ENCODE results near the gene RNF123. TPM values are rescaled to one million over a fixed set of nuclear protein-coding genes. Genes with fewer than 3 reads are reported as not detected.

The RNF123 gene
- total RNA-seq, 1 donor from 2014 or later: 40.1 TPM

DNA sequence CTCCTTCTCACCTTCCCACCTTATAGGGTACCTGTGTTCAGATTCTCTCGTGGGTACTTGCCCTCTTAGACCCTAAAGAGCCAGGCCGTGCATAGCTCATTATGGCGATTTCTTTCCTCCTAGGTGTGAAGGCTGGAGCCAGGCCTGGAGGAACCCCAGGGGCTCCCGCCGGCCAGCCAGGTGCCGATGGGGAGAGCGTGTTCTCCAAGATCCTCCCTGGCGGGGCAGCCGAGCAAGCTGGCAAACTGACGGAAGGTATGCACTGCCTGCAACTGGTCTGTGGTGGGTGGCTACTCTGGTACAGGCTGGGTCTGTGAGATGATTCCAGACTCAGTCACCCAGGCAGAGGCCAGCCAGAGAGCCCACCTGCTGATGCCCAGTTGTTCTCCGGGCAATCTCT lies 25.1 kb upstream of the RNF123 start:
- Mint-ChIP-seq H3K4me3 (ENCODE audit: unreplicated experiment) (no peak overlapping the region), H3K36me3 (ENCODE audit: low read depth) (no peaks in the 10 kb centered on the region), H3K27ac (ENCODE audit: unreplicated experiment) (no peak overlapping the region), H3K4me1 (ENCODE audit: low read depth) (peaks cover 18% of the 10 kb centered on the region), H3K9me3 (ENCODE audit: low read depth) (no peaks in the 10 kb centered on the region), H3K27me3 (ENCODE audit: low read depth) (no peaks in the 10 kb centered on the region)
- no peak for DNase-seq (ENCODE audit: low spot score)
- TF ChIP-seq CTCF (IDR thresholded peaks at IDR 0.05): no peak

- DNase-seq (ENCODE audit: low spot score): no peak
- peaks cover 18% of the 10 kb centered on the region for H3K4me1 Mint-ChIP-seq (ENCODE audit: low read depth)
- H3K4me3 Mint-ChIP-seq (ENCODE audit: unreplicated experiment): no peak overlapping the region
- H3K36me3 Mint-ChIP-seq (ENCODE audit: low read depth): no peaks in the 10 kb centered on the region
- no peak for TF ChIP-seq CTCF (IDR thresholded peaks at IDR 0.05)
- H3K27ac Mint-ChIP-seq (ENCODE audit: unreplicated experiment): no peak overlapping the region
- H3K27me3 Mint-ChIP-seq (ENCODE audit: low read depth): no peaks in the 10 kb centered on the region
- no peaks in the 10 kb centered on the region for H3K9me3 Mint-ChIP-seq (ENCODE audit: low read depth)
Observed at GRCh38 chr3:49665822-49666519, 23.4 kb upstream of the RNF123 start.

DNA sequence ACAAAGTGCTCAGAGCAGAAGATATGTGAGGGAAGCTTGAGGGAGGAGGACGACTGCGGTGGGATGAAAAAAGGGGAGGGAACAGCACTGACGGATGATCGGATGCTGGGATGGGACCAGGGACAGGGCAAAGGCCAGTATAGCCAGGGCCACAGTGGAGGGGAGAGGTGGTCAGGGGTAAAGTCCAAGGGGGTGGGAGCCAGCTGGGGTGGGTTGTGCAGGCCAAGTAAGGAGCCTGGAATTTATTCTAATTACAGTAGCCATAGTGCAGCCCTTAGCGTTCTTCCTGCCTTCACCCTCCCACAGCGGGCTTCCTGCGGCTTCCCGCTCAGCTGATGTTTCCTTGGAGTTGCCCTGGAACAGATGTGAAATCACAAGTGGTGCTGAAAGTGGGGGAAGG lies 22.8 kb upstream of the RNF123 start:
- Mint-ChIP-seq H3K36me3 (ENCODE audit: low read depth) (no peaks in the 10 kb centered on the region), H3K9me3 (ENCODE audit: low read depth) (no peaks in the 10 kb centered on the region), H3K4me1 (ENCODE audit: low read depth) (peaks cover 18% of the 10 kb centered on the region), H3K27ac (ENCODE audit: unreplicated experiment) (no peak overlapping the region), H3K4me3 (ENCODE audit: unreplicated experiment) (no peak overlapping the region), H3K27me3 (ENCODE audit: low read depth) (no peaks in the 10 kb centered on the region)
- no peak for DNase-seq (ENCODE audit: low spot score)
- no peak for TF ChIP-seq CTCF (IDR thresholded peaks at IDR 0.05)

GRCh38 chr3:49667701-49668413 lies 21.5 kb upstream of the RNF123 start:
- Mint-ChIP-seq H3K9me3 (ENCODE audit: low read depth) (no peaks in the 10 kb centered on the region), H3K36me3 (ENCODE audit: low read depth) (no peaks in the 10 kb centered on the region), H3K27ac (ENCODE audit: unreplicated experiment) (peak overlapping the region; percentile 12), H3K27me3 (ENCODE audit: low read depth) (no peaks in the 10 kb centered on the region), H3K4me1 (ENCODE audit: low read depth) (peaks cover 18% of the 10 kb centered on the region), H3K4me3 (ENCODE audit: unreplicated experiment) (no peak overlapping the region)
- DNase-seq (ENCODE audit: low spot score): no peak
- no peak for TF ChIP-seq CTCF (IDR thresholded peaks at IDR 0.05)

DNA sequence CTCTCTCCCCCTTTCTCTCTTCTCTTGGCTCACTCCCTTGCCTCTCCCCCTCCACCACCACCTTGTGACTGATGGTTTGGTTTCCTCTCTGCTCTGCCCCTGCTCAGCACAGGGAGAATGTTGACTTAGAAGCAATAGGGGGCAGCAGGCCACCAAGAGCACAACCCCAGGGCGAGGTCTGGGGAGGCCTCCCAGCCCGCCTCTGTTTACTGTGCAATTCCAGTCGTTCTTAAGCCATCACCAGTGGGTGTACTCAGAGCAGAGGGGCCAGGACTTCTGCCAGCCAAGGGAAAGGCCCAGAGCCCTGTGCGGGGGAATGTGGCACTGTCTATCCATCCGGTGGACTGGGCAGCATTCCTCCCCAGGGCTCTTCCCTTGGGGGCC lies 21.0 kb upstream of the RNF123 start:
- Mint-ChIP-seq H3K4me1 (ENCODE audit: low read depth) (peaks cover 23% of the 10 kb centered on the region), H3K4me3 (ENCODE audit: unreplicated experiment) (no peak overlapping the region), H3K36me3 (ENCODE audit: low read depth) (no peaks in the 10 kb centered on the region), H3K27me3 (ENCODE audit: low read depth) (no peaks in the 10 kb centered on the region), H3K9me3 (ENCODE audit: low read depth) (no peaks in the 10 kb centered on the region), H3K27ac (ENCODE audit: unreplicated experiment) (peak overlapping the region; percentile 12)
- no peak for DNase-seq (ENCODE audit: low spot score)
- TF ChIP-seq CTCF (IDR thresholded peaks at IDR 0.05): no peak

Data from chondrocyte (in vitro differentiated cells).